CD8-positive, alpha-beta memory T cell (primary cell): ENCODE measurements around the gene VPS54. TPM values are rescaled to one million over a fixed set of nuclear protein-coding genes. Genes with fewer than 3 reads are reported as not detected.
"Not testable (repeated sequence)": the region's sequence is repeated elsewhere in the genome, so short reads cannot be mapped to it uniquely, and the experiment has no call there.

Experiments used
- CTCF ChIA-PET: fragments of 350-600 bp; sonication (Branson Sonifier 250); formaldehyde crosslinking; loops from one replicate; lab custom pipeline; 2021; ENCODE audit warnings: antibody characterized with exemption; lab: Charles Lee
- POLR2A ChIA-PET: fragments of 350-600 bp; sonication (Branson Sonifier 250); formaldehyde crosslinking; loops from one replicate; lab custom pipeline; 2021; ENCODE audit warnings: antibody characterized with exemption; lab: Charles Lee
- DNase-seq, 5 donors: peaks; one replicate each; pipeline versions ENCODE4 v3.0.0 to v3.0.0-alpha.2; 2020 to 2022; ENCODE audit warnings: mixed read lengths in 1 of 5
- H3K27ac ChIP-seq: one replicate; pipeline ENCODE4 v1.7.0; 2013; ENCODE audit warnings: low read depth, mild to moderate bottlenecking, low read length, moderate library complexity
- H3K27me3 ChIP-seq: 2 replicates; pipeline ENCODE4 v1.7.0; 2013; ENCODE audit warnings: low read length, mild to moderate bottlenecking; ENCODE audit not compliant: insufficient read depth, poor library complexity, severe bottlenecking
- H3K36me3 ChIP-seq: 2 replicates; pipeline ENCODE4 v1.7.0; 2013; ENCODE audit warnings: mild to moderate bottlenecking, low read length, moderate library complexity; ENCODE audit not compliant: insufficient read depth
- H3K4me1 ChIP-seq: 2 replicates; pipeline ENCODE4 v1.7.0; 2013; ENCODE audit warnings: mild to moderate bottlenecking, low read length, moderate library complexity; ENCODE audit not compliant: insufficient read depth
- H3K4me3 ChIP-seq: 2 replicates; pipeline ENCODE4 v1.7.0; 2013; ENCODE audit warnings: mild to moderate bottlenecking, low read length
- H3K9me3 ChIP-seq: 2 replicates; pipeline ENCODE4 v1.7.0; 2013; ENCODE audit warnings: mild to moderate bottlenecking, low read length
- H3K27ac Mint-ChIP-seq, 8 donors: one replicate each; pipeline ENCODE4 v1.8.0; 2020 to 2021; ENCODE audit warnings: mixed read lengths in 8 of 8, mild to moderate bottlenecking in 6 of 8, inconsistent platforms in 3 of 8, moderate library complexity in 3 of 8
- H3K27me3 Mint-ChIP-seq, 2 donors: one replicate each; pipeline ENCODE4 v1.8.0; 2020 to 2021; ENCODE audit warnings: mixed read lengths in 2 of 2, mild to moderate bottlenecking in 1 of 2, moderate library complexity in 1 of 2
- H3K36me3 Mint-ChIP-seq, 3 donors: one replicate each; pipeline ENCODE4 v1.8.0; 2020 to 2021; ENCODE audit warnings: mixed read lengths in 3 of 3, inconsistent platforms in 1 of 3, mild to moderate bottlenecking in 1 of 3
- H3K4me1 Mint-ChIP-seq, 3 donors: one replicate each; pipeline ENCODE4 v1.8.0; 2020 to 2021; ENCODE audit warnings: mixed read lengths in 3 of 3, inconsistent platforms in 1 of 3, mild to moderate bottlenecking in 1 of 3
- H3K4me3 Mint-ChIP-seq, 7 donors: one replicate each; pipeline ENCODE4 v1.8.0; 2020 to 2021; ENCODE audit warnings: mixed read lengths in 7 of 7, mild to moderate bottlenecking in 6 of 7, moderate library complexity in 4 of 7, inconsistent platforms in 2 of 7
- H3K9me3 Mint-ChIP-seq, 5 donors: one replicate each; pipeline ENCODE4 v1.8.0; 2020 to 2022; ENCODE audit warnings: mixed read lengths in 5 of 5, mild to moderate bottlenecking in 3 of 5, moderate library complexity in 2 of 5, inconsistent platforms in 1 of 5
- polyA plus RNA-seq: library from polyadenylated mRNA; unstranded; fragments of 300-500 nt; fragmentation: Illumina TruSeq; gene quantifications from one replicate; pipeline ENCODE4 v1.2.3, GENCODE V29; 2021
- total RNA-seq, 2 experiments: library from RNA; stranded (reverse); gene quantifications; one replicate each; pipeline ENCODE4 v1.2.3, GENCODE V29; 2021

The VPS54 gene
- total and polyA plus RNA-seq, 3 experiments from 2014 or later, result 10.7 to 11.3 (median 10.9) TPM

DNA sequence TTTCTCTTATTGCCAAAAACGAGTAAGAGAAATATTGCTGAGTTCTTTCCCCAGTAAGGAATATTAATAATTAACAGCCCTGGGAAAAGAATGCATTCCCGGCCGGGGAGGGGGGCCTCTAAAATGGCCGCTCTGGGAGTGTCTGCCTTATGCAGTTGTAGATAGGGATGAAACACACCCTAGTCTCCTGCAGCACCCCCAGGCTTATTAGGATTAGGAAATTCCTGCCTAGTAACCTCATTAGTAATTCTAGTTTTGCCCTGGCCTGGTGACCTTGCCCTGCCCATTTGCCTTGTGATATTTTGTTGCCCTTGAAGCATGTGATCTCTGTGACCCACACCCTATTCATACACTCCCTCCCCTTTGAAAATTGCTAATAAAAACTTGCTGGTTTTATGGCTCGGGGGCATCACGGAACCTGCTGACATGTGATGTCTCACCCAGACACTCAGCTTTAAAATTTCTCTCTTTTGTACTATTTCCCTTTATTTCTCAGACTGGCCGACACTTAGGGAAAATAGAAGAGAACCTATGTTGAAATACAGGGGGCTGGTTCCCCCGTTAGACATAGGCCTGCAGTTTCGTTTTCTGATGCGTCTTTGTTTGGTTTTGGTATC lies 22.5 kb downstream of the VPS54 start:
- H3K4me1 ChIP-seq, H3K27ac Mint-ChIP-seq, H3K4me3 Mint-ChIP-seq, POLR2A ChIA-PET, H3K27me3 Mint-ChIP-seq, H3K27me3 ChIP-seq, H3K9me3 ChIP-seq, DNase-seq, H3K27ac ChIP-seq, H3K4me3 ChIP-seq, CTCF ChIA-PET, H3K36me3 ChIP-seq: not testable (repeated sequence)
- Mint-ChIP-seq H3K36me3 (peaks cover 9 to 28% (median 18%) of the 10 kb centered on the region in 3 donors), H3K4me1 (peaks cover 10 to 19% (median 16%) of the 10 kb centered on the region in 3 donors), H3K9me3 (peaks cover 2 to 15% (median 11%) of the 10 kb centered on the region in 5 donors)

GRCh38 chr2:63994329-63995070 lies 24.7 kb downstream of the VPS54 start:
- H3K27me3 Mint-ChIP-seq, H3K36me3 ChIP-seq, POLR2A ChIA-PET, DNase-seq, CTCF ChIA-PET, H3K27ac ChIP-seq, H3K4me3 Mint-ChIP-seq, H3K4me1 ChIP-seq, H3K27me3 ChIP-seq, H3K9me3 ChIP-seq, H3K4me3 ChIP-seq: not testable (repeated sequence)
- peaks cover 15 to 22% (median 16%) of the 10 kb centered on the region in 3 donors for H3K4me1 Mint-ChIP-seq
- peaks cover 12 to 36% (median 16%) of the 10 kb centered on the region in 3 donors for H3K36me3 Mint-ChIP-seq
- H3K27ac Mint-ChIP-seq, result peak overlapping the region in 2 of 8 donors; percentile 10 to 24
- H3K9me3 Mint-ChIP-seq, result peaks cover 4 to 18% (median 16%) of the 10 kb centered on the region in 5 donors

- ChIA-PET CTCF (no interaction called here), POLR2A (no interaction called here)
- Mint-ChIP-seq H3K9me3 (peaks cover 4 to 22% (median 18%) of the 10 kb centered on the region in 5 donors), H3K27me3 (peaks cover 0 to 1% of the 10 kb centered on the region in 2 donors), H3K4me3 (no peak overlapping the region), H3K4me1 (peaks cover 17 to 22% (median 21%) of the 10 kb centered on the region in 3 donors), H3K36me3 (peaks cover 9 to 32% (median 18%) of the 10 kb centered on the region in 3 donors), H3K27ac (peak overlapping the region in 1 of 8 donors; percentile 10)
- no peaks in the 10 kb centered on the region for H3K27me3 ChIP-seq
- no peak overlapping the region for H3K4me3 ChIP-seq
- H3K36me3 ChIP-seq, result no peaks in the 10 kb centered on the region
- H3K9me3 ChIP-seq, result no peaks in the 10 kb centered on the region
- no peaks in the 10 kb centered on the region for H3K4me1 ChIP-seq
- DNase-seq, result peak in 1 of 5 donors; percentile 24
- H3K27ac ChIP-seq, result no peak overlapping the region
Observed at GRCh38 chr2:63993871-63994270, 25.4 kb downstream of the VPS54 start.

GRCh38 chr2:63993130-63993584 lies 26.1 kb downstream of the VPS54 start:
- H3K27me3 ChIP-seq, H3K4me3 ChIP-seq, H3K27me3 Mint-ChIP-seq, CTCF ChIA-PET, H3K9me3 ChIP-seq, H3K4me1 ChIP-seq, H3K27ac Mint-ChIP-seq, H3K4me3 Mint-ChIP-seq, DNase-seq, H3K36me3 ChIP-seq, POLR2A ChIA-PET, H3K27ac ChIP-seq: not testable (repeated sequence)
- peaks cover 17 to 26% (median 24%) of the 10 kb centered on the region in 3 donors for H3K4me1 Mint-ChIP-seq
- peaks cover 12 to 28% (median 14%) of the 10 kb centered on the region in 3 donors for H3K36me3 Mint-ChIP-seq
- H3K9me3 Mint-ChIP-seq, result peaks cover 6 to 22% (median 14%) of the 10 kb centered on the region in 5 donors

DNA sequence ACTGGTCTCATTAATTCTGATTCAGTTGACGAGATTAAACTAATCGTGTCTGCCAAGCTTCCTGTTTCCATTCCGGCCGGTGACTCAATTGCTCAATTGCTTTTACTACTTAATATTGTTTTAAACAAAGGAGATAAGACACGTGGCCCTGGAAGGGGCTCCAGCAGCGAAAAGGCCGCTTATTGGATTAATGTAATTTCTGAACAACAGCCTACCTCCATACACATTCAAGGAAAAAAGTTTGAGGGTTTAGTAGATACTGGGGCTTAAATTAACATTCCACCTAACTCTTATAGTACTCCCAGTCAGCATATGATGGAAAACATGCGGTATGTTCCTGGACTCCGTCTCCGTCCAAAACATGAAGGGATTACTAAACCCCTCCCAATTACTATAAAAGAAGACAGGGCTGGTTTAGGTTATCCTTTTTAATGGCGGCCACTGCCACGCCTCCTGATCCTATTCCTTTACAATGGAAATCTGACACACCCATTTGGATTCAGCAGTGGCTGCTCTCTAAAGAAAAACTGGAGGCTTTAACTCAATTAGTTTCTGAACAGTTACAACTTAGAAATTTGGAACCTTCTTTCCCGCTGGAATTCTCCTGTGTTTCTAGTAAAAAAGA lies 27.1 kb downstream of the VPS54 start:
- H3K4me3 ChIP-seq, result no peak overlapping the region
- no peaks in the 10 kb centered on the region for H3K27me3 ChIP-seq
- Mint-ChIP-seq H3K27me3 (peaks cover 0 to 1% of the 10 kb centered on the region in 2 donors), H3K9me3 (peaks cover 6 to 18% (median 6%) of the 10 kb centered on the region in 5 donors), H3K4me3 (no peak overlapping the region), H3K4me1 (peaks cover 22 to 36% (median 33%) of the 10 kb centered on the region in 3 donors), H3K36me3 (peaks cover 12 to 19% (median 15%) of the 10 kb centered on the region in 3 donors), H3K27ac (peak overlapping the region in 1 of 8 donors; percentile 24)
- POLR2A ChIA-PET, result no interaction called here
- no peaks in the 10 kb centered on the region for H3K4me1 ChIP-seq
- H3K9me3 ChIP-seq, result no peaks in the 10 kb centered on the region
- H3K27ac ChIP-seq, result no peak overlapping the region
- H3K36me3 ChIP-seq, result no peaks in the 10 kb centered on the region
- CTCF ChIA-PET, result no interaction called here
- no peak for DNase-seq

GRCh38 chr2:63991173-63991999 lies 27.8 kb downstream of the VPS54 start:
- H3K4me3 ChIP-seq, H3K27ac ChIP-seq, POLR2A ChIA-PET: not testable (repeated sequence)

DNA sequence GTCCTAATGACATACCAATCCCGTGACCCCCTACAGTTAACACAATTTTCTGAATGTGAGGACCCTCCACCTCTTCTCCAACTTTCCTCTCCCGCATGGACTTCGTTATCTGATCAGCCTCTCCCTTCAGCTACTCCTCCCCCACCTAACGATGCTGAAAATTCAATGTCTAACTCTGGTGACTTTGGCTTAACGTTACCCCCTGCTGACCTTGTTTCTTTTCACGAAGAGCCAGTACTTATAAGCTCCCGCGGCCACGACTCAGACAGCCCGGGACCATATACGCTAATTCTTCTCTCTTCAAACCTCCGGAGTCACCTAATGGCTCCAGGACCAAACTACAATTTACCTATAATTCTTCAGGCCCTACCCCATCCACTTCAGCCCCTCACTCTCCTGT lies 29.2 kb downstream of the VPS54 start:
- DNase-seq, result no peak
- H3K4me3 Mint-ChIP-seq, result no peak overlapping the region
- ChIA-PET CTCF (no interaction called here), POLR2A (no interaction called here)
- Histone ChIP-seq H3K9me3 (no peaks in the 10 kb centered on the region), H3K27me3 (no peaks in the 10 kb centered on the region), H3K36me3 (no peaks in the 10 kb centered on the region), H3K4me3 (no peak overlapping the region), H3K4me1 (peaks cover 6% of the 10 kb centered on the region), H3K27ac (no peak overlapping the region)
- H3K9me3 Mint-ChIP-seq, result peaks cover 3 to 12% (median 6%) of the 10 kb centered on the region in 5 donors
- H3K36me3 Mint-ChIP-seq, result peaks cover 8 to 11% (median 11%) of the 10 kb centered on the region in 3 donors
- no peak overlapping the region for H3K27ac Mint-ChIP-seq
- H3K4me1 Mint-ChIP-seq, result peaks cover 36 to 52% (median 49%) of the 10 kb centered on the region in 3 donors
- H3K27me3 Mint-ChIP-seq, result peaks cover 0 to 1% of the 10 kb centered on the region in 2 donors

More at GRCh38 chr2:63991173-63991999, 27.8 kb downstream of the VPS54 start:
- Mint-ChIP-seq H3K36me3 (peaks cover 11 to 15% (median 13%) of the 10 kb centered on the region in 3 donors), H3K9me3 (peaks cover 3 to 12% (median 6%) of the 10 kb centered on the region in 5 donors), H3K4me1 (peaks cover 29 to 44% (median 41%) of the 10 kb centered on the region in 3 donors)
- H3K4me3 Mint-ChIP-seq, H3K27ac Mint-ChIP-seq, H3K36me3 ChIP-seq, H3K9me3 ChIP-seq, H3K27me3 Mint-ChIP-seq, H3K4me1 ChIP-seq, DNase-seq, H3K27me3 ChIP-seq, CTCF ChIA-PET: not testable (repeated sequence)
